ENCODE data around the gene TOMM22.

TOMM22 gene

DNA sequence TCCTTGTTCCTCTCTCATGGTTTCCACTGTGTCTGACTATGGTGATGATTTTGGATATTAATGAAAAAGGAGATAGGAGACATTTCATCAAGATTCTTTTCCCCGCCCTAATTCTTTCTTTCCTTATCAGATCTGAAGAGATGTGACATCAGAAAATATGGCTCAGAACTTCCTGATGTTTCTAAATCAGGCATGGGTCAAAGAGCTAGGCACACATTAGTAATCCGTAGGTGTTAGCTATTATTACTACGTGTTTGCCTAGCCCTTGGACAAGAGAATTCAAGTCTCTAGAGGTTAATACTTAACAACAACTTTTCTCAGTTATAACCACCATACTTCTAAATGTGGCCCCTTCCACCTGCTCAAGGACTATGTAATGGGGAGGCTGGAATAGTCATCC lies 13.2 kb downstream of the TOMM22 start:
- DNase-seq (ENCODE audit: extremely low read depth in 1 of 2, low read depth in 1 of 2): no peak

DNA sequence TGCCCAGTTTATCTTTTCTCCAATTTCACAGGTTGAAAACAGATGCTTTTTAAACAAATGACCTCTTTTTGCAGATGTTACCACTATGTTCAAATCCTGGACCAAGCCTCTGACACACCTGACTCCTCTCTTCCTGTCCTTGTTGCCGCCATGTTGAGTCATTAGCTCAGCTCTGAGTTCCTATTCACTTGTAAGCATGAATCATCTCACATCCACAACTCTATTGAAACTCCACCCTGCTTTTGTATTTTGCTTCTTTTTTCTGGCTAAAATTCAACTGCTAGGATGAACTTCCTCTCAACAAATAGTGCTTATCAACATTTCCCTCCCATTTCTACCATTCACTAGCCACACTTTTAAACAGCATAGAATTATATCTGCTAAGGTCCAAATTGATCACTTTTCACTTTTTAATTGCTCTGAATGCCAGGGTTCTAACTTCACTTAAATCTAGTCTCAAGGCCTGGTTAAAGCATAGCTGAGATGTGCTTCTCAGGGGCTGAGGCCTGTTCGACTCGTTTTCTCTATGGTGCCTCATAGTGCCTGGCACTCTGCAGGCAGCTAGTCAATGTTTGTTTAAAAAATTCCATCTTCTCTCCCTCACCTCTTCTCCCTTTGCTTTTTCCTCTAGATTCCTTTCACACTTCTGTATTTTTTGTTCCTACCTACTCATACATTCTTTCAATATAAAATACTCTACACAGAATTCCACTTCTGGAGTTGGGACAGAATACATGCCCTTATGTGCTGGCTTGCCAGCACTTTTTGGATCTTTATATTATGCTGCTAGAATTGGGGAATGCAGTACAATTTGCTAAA lies 15.1 kb downstream of the TOMM22 start:
- DNase-seq (ENCODE audit: extremely low read depth in 1 of 2, low read depth in 1 of 2): no peak

DNA sequence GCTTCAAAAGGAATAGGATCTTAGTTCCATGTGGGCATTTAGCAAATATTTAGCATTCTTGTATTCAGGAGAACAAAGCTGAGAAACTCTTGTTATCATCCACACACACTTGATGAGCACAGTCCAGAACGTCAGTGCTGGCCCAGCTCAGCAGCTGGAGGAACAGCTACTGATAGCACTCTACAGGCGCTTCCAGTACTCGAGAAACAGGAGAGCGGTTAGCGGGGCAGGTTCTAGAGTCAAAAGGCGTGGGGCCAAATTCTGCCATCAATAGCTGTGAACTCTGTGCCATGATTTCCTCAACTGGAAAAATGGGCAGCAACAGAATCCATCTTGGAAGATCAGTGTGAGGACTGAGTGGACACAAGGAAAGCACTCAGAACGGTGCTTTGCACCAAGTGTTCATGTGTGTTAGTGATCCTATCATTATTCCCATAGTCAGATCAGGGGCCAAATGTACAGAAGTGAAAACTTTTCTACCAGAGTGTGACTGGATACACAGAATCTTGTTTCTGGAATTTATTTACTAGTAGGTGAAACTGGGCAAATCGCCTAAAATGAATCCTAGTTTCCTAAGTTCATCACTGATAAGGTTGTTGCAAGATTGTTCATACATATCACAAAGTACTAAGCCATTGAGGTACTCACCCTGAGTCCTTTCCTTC lies 15.8 kb downstream of the TOMM22 start:
- no peak for DNase-seq (ENCODE audit: extremely low read depth in 1 of 2, low read depth in 1 of 2)

DNA sequence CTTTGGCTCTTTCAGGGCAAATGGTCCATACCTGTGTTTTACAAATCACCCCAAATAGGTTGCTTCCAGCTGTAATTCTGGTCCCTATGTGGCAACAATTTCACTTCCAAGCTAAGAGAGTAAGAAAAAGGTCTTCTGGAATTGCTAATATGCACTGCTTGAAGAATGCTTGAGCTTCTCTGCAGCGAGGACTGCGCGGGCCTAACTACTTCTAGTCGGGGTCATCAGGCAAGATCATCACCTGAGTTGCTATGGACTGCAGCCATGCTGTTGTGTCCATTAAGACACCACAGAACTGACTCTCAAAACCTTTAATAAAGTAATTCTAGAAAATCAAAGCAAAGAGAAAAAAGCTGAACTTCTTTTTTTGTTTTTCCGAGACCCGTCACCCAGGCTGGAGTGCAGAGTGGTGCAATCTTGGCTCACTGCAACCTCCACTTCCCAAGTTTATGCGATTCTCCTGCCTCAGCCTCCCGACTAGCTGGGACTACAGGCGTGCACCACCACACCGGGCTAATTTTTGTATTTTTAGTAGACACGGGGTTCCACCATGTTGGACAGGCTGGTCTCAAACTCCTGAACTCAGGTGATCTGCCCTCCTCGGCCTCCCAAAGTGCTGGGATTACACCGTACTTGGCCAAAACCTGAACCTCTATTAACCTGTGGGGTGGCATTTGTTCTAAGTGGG lies 16.8 kb downstream of the TOMM22 start:
- DNase-seq (ENCODE audit: extremely low read depth in 1 of 2, low read depth in 1 of 2): no peak

DNA sequence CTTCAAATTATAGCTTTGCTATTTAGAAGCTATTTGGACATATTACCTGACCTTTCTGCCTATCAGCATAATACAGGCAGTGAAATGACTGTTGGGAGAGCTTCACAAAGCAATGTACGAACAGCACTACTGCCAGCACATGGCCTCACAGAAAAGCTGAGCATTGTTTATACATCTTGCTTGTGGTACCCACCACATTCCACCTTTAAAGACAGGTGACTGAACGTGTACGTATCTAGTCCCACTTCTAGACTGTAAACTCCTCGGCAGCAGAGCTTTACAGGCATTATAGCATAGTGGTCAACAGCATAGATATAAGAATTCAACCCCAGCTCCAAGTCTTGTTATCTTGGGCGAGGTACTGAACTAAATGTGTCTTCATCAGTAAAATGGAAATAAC lies 17.4 kb downstream of the TOMM22 start:
- no peak for DNase-seq (ENCODE audit: extremely low read depth in 1 of 2, low read depth in 1 of 2)

DNA sequence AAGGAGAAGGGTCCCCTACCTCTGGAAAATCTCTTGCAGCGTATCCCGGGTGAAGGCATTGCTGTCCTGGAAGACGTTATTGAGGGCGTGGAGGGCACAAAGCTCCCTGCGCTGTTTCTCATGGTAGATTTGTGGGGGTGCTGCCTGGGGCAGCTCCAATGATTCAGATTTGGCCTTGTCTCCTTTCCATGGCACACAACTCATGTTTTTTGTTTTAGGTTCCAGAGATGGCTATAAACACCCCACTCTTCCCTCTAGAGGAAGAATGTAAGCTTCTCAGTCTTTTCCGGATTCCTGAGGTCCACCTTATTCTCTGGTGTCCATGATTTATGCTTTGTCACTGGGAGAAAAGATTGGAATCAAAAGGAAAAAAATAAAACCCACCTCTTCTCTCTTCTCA lies 18.0 kb downstream of the TOMM22 start:
- no peak for DNase-seq (ENCODE audit: extremely low read depth in 1 of 2, low read depth in 1 of 2)

DNA sequence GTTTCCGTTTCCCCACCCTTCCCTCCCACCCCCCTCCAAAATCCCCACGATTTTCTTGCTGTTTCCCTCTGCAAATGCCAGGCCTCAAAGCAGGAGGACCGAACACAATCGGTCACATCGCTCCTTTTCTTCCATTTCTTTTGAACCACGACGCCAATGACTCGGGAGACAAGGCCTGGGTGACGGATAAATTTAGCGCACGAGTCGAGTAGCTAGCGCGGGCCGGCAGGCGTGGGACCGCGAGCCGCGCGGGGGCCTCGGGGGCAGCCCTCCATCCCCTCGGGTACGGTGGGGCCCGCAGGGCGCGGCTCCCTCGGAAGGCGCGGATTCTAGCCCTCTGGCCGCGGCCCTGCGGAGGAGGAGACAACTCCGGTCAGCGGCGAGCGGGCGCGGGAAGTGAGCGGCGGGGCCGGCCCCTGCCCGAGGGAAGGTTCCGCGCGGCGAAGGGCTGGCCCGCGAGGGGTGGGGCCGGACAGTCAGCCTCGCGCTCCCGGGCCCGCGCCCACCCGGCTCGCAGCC lies 18.6 kb downstream of the TOMM22 start:
- DNase-seq (ENCODE audit: extremely low read depth in 1 of 2, low read depth in 1 of 2): no peak

DNA sequence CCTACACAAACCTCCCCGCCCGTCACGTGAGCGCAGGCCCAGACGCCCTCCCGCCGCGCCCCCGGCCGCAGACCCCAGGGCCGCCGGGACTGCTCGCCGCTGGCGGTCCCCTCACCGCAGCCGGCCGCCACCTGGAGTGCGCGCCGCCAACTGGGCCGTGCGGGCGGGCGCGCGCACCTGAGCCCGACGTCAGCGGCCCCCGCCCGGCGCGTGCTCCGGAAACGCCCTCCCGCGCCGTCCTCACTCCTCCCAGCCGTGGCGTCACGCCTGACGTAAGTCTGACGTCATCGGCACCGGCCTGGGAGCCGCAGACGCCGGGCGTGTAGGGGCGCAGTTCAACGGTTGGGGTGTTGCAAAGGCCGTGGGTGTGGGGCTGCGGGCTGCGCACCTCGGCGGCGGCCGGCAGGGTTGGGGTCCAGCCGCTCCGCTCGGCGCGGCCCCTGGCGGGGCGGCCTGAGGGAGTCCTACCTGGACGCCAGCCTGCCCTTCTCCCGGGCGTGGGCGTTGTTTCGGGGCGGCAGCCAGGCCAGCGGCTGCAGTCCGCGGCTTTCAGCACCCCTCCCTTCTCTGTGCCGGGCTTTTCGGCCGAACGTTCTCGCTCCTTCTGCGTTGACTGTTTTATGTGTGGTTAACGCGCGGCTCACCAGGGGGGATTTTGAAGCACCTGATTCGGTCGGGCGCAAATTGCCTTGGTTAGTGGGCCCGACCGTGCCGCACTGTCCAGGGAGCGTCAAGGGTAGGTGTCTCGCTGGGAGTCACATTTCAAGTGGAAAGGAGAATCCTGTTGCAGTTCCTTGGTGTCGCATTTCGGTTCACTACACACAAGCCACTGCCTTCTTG lies 19.3 kb downstream of the TOMM22 start, which contains the start of gene JOSD1:
TSS of gene JOSD1 (minus strand) at position 155 of the 840 bp plus-strand sequence. CDS start 956 bp downstream, outside the sequence.
- DNase-seq (ENCODE audit: extremely low read depth in 1 of 2, low read depth in 1 of 2): peak; percentile 96 to 99

DNA sequence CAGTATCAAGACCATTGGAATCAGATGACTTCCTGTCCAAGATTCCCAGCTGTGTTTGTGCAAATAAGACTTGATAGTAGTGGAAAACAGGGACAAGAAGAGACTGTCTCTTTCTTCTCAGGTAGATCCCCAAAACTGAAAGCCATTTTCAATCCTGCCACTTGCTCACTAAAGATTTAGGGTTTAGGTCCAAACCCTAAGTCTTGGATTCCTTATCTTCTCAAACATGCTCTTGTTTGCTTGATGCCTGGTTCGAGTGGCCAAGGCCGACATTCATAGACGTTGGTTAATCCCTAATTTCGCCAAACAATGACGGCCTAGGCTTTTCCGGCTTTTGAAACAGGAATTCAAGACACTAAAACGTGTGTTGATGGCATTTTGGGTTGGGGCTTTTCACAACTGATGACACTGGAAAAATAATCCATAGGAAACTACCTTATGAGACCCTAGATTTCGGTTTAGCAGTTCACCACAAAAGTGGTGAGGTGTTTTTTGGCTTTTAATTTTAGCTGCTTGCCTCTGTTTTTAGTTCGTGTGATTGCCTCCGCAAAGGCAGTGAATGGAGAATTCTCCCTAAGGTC lies 23.0 kb downstream of the TOMM22 start:
- no peak for DNase-seq (ENCODE audit: extremely low read depth in 1 of 2, low read depth in 1 of 2)

DNA sequence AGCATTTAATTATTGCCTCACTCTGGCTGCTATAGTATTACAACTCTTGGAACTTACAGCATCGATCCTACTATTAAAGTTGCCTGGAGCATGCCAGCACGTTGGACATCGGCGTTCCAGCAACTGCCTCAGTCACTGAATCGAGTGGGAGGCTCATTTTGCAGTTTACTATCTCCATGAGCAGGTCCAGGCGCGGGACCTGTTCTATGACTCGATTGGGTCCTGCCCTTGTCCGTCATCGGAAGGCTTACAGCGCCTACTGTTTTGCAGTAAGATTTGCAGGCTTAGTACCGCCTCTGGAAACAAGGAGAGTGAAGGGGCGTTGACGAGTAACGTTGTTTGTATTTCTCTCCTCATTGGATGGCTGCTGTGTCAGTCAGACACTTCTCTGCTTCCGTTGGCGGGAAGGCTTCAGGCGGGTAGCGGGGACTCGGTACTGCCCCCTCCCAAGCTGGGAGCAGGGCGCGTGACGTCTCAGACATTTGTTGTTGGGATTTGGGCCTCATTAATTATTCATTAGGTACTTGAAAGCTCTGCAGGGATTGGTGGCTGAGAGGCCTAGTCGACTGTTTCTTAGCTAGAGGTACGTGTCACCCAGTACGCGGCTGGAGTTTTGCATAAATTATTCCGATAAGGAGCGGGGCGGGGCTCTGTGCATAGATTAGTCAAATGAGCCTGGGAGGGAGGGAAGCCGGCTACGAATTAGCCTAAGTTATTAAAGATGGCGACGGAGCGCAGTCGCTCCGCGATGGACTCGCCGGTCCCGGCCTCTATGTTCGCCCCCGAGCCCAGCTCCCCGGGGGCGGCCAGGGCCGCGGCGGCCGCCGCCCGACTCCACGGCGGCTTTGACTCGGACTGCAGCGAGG lies 23.7 kb downstream of the TOMM22 start, which contains the start of gene GTPBP1:
TSS of gene GTPBP1 (plus strand) at position 710 of the 866 bp plus-strand sequence. CDS start at position 722, 12 bp downstream.
- DNase-seq (ENCODE audit: extremely low read depth in 1 of 2, low read depth in 1 of 2): peak; percentile 89 to 96

DNA sequence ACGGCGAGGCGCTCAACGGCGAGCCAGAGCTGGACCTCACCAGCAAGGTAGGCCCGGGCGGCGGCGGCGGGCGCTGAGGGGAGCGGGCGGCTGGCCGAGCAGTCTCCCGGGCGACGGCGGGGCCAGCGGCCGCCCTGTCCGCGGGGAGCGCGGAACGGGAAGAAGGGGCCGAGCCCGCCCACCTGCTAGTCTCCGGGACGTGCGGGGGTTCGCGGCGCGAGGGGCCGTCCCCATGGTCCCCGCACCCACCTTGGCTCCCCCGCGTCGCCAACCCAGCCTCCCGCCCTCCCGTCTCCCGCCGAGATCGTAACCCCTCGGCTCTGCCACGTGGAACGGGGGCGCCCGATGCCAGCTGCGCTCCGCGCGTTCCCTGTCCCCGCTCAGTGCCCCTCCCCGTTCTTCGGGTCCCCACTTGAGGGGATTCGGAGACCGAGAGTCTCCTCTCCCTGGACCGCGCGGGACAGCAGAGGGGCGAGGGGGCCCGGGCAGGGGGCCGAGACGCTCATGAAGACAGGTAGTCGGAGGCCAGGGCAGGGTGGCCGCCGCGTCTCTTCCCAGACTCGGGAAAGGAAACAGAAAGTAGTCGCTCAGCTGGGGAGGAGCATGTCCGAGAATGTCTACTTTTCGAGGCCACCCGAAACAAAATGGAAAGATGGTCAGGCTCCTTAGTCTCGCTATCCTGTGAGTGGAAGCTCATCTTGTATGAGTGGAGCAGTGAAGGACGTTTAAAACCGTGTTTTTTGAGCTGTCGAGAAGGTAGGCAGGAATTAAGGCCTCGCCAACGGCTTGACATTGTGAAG lies 24.5 kb downstream of the TOMM22 start:
- peak in 1 of 2 donors; percentile 14 for DNase-seq (ENCODE audit: extremely low read depth in 1 of 2, low read depth in 1 of 2)

DNA sequence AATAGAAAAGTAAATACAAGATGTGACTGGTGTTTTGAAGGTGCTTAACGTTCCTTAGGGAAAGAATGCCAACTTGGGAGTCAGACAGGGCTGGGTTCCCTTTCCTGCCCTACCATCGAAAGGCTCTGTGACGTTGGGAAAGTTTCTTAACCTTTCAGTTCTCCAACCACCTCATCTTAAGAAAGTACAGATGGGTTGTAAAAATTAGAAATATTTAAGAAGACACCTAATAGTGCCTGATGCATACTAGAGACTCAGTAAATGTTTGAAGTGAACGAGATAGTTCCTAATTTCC lies 25.1 kb downstream of the TOMM22 start:
- no peak for DNase-seq (ENCODE audit: extremely low read depth in 1 of 2, low read depth in 1 of 2)

DNA sequence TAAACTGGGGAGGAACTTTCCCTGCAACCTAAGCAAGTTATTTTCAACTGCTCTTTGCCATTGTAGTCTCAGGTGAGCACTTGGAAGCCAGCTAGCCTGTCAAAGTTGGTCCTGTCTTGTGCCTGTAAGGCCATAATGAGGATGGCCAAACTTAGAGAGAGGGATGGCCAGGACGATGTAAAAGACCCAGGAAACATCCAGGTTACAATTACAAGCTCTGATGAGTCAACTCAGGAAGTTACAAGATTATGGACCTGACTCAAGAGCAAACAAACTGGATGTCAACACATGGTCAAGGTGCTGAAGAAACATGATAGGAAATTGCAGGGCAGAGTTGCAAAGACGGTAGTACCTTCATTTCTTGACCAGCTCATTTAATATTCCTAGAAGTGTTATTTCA lies 25.6 kb downstream of the TOMM22 start:
- no peak for DNase-seq (ENCODE audit: extremely low read depth in 1 of 2, low read depth in 1 of 2)

DNA sequence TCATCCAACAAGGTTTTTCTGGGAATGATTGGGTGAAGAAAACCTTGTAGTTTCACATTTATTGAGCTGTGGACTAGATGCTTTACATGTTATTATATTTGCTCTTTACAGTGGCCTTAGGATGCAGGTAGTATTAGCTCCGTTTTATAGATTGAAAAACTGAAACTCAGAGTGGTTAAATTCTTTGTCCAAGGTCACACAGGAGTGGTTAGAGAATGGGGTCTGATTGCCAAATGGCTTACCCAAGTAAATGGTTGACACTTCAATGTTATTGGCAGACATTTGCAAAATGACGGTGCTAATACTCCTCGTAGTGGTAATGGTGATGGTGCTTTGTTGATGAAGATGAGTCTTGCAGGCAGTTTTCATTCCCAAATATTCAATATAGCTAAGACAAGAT lies 26.2 kb downstream of the TOMM22 start:
- no peak for DNase-seq (ENCODE audit: extremely low read depth in 1 of 2, low read depth in 1 of 2)

DNA sequence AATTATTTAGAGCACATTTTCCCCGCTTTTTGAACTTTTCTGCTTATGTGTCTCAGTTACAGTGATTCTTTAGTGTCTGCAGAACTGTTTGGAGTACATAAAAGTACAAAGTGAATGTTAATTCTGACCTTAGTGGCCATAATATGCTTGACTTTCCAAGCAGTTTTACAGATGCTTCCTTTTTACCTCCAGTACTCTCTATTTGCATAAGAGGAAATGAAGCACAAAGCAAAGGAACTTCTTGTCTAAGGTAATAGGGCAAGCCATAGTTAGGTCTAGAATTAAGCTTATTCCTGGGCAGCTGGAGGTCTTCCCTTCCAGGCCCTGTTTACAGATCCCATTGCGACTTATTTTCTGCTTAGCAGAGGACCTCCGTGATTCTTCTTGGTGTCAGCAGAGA lies 27.5 kb downstream of the TOMM22 start:
- no peak for DNase-seq (ENCODE audit: extremely low read depth in 1 of 2, low read depth in 1 of 2)

DNA sequence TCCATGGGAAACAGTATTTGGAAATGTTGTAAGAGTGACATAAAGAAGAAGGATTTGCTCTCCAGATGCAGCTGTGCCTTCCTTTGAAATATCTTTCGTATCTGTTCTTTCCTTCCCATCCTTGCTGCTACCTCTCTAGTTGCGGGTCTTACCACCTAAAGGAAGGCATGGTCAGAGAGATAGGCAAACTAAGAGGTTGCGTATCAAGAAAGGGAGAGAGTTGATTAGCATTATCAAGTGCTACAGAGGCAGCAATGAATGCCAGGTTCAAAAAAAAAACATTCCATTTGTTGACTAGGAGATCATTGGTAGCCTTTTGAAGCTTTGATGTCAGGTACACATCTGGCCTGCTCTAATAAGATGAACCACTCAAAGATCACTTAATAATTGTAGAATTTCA lies 28.6 kb downstream of the TOMM22 start:
- no peak for DNase-seq (ENCODE audit: extremely low read depth in 1 of 2, low read depth in 1 of 2)

DNA sequence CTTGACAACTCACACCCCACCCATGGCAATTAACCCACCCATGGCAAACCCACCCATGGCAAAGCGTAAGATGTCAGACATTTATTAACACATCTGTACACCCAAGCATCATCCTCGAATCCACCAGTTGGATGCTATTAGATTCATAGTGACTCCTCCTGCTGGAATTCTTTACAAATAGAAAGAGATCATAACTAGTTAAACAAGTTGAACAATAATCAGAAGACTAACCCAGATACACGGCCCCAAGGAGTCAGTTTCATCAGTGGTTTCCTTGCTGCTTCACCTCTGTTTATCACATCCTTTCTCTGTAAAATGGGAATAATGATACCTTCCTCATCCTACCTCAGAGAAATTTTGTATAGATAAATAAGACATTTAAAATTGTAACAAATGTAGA lies 29.1 kb downstream of the TOMM22 start:
- DNase-seq (ENCODE audit: extremely low read depth in 1 of 2, low read depth in 1 of 2): no peak

DNA sequence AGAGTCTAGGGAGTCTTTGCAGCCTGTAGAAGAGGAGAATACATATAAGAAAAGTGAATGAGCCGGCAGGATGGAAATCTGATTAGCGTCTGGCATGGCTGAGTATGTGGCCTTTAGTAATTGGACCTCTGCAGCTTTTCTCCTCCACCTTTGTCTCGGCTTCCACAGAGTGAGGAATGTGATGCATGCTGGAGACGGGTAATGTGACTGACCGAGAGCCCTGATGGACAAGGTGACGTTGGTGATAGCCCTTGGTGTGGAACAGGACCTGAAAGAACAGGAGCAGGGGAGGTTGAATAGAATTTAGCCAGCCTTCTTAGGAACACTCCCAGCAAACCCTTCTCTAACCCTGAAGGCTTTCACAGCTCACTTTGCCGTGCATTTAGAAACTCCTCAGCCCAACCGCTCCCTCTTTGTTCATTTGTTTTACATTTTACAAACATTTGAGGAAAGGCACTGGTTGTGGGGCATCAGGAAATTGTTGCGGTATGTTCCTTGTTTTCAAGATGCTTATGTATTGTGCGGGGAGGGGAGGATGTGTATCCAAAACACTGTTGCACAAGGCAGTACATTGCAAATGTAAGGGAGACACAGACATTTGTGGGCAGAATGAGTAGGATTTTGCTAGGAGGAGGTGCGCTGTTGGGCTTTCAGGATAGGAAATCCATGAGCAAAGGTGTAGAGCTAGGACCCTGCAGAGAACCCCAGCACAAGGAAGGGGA lies 30.9 kb downstream of the TOMM22 start:
- DNase-seq (ENCODE audit: extremely low read depth in 1 of 2, low read depth in 1 of 2): no peak

Data from activated CD8-positive, alpha-beta memory T cell treated with anti-CD3 and anti-CD28 coated beads for 1 hour (primary cell).